Fibroblast of the aortic adventitia (primary cell): Measurements from ENCODE around the gene BCDIN3D. TPM values are rescaled to one million over a fixed set of nuclear protein-coding genes. Genes with fewer than 3 reads are reported as not detected.

Source experiments
- DNase-seq: peaks from one replicate; pipeline ENCODE4 v3.0.0-alpha.2; 2010; ENCODE audit warnings: low read depth
- H3K4me3 ChIP-seq: 2 replicates; pipeline ENCODE4 v1.5.1; 2011; ENCODE audit warnings: low read depth, mild to moderate bottlenecking, control low read depth, low read length, moderate library complexity
- CTCF ChIP-seq: IDR thresholded peaks from 2 replicates; pipeline ENCODE4 v1.5.1; 2011; ENCODE audit warnings: mild to moderate bottlenecking, low read length, control low read depth, inconsistent platforms; ENCODE audit not compliant: insufficient read depth
- total RNA-seq: library from RNA; depleted of rRNA; stranded (reverse); fragments of >200 nt; gene quantifications from 2 replicates; pipeline ENCODE4 v1.2.3, GENCODE V29; 2012; ENCODE audit warnings: low replicate concordance

Gene BCDIN3D
- total RNA-seq, 1 donor: 4.5 TPM

DNA sequence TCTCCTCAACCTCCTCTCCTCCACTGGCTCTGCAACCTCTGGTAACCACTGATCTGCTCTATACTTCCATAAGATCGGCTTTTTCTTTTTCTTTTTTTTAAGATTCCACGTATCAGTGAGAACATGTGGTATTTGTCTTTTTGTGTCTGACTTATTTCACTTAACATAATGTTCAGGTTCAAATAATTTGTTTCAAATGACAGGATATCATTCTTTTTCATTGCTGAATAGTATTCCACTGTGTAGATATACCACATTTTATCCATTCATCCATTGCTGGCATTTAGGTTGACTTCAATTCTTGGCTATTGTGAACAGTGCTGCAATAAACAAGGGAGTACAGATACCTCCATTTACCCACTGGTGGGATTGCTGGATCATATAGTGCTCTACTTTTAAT is 55.2 kb downstream of the BCDIN3D start:
- no peak for DNase-seq
- TF ChIP-seq CTCF: no peak
- H3K4me3 ChIP-seq: no peak overlapping the region

Other genes starting within 250 kb of the BCDIN3D start
- 0.45 and 2.7 TPM in 2 replicates for gene FAM186B, start 237.5 kb downstream of the BCDIN3D start, total RNA-seq
- 10.5 and 16.8 TPM in 2 replicates for gene PRPF40B, start 219.5 kb downstream of the BCDIN3D start, total RNA-seq
- 12.0 and 20.8 TPM in 2 replicates for gene FMNL3, start 135.7 kb downstream of the BCDIN3D start, total RNA-seq
- 238 and 564 TPM in 2 replicates for gene TMBIM6, start 101.5 kb downstream of the BCDIN3D start, total RNA-seq
- gene NCKAP5L, start 14.7 kb downstream of the BCDIN3D start, total RNA-seq: 21.6 and 27.9 TPM in 2 replicates
- 12.9 and 13.8 TPM in 2 replicates for gene FAIM2, start 60.8 kb upstream of the BCDIN3D start, total RNA-seq
- not detected in 2 replicates for gene AQP2, start 107.6 kb upstream of the BCDIN3D start, total RNA-seq
- gene AQP5, start 118.8 kb upstream of the BCDIN3D start, total RNA-seq: 0.72 and 2.4 TPM in 2 replicates
- 0.09 TPM in 1 of 2 replicates, not detected in the other for gene AQP6, start 129.8 kb upstream of the BCDIN3D start, total RNA-seq
- 18.6 and 88.1 TPM in 2 replicates for gene RACGAP1, start 182.4 kb upstream of the BCDIN3D start, total RNA-seq
- gene ASIC1, start 214.5 kb upstream of the BCDIN3D start, total RNA-seq: 4.9 and 5.2 TPM in 2 replicates
- 33.4 and 49.0 TPM in 2 replicates for gene SMARCD1, start 242.2 kb upstream of the BCDIN3D start, total RNA-seq